Muscle of back (tissue), 13 donors: ENCODE data around the gene MARVELD1. TPM values are rescaled to one million over a fixed set of nuclear protein-coding genes. Genes with fewer than 3 reads are reported as not detected.
A peak's percentile ranks its signal among the peaks of the same experiment; 100 is the strongest.
"Not testable (repeated sequence)": the region's sequence is repeated elsewhere in the genome, so short reads cannot be mapped to it uniquely, and the experiment has no call there.

Experiments
- DNase-seq, 3 donors: peaks; one replicate each; pipeline versions ENCODE4 v3.0.0 to v3.0.0-alpha.2; 2013
- long read RNA-seq, 9 donors: transcript quantifications; one replicate each; lab custom pipeline, GENCODE V29; 2026
- polyA plus RNA-seq, 10 donors: library from polyadenylated mRNA; unstranded; fragments of 120-200 nt; gene quantifications; one replicate each; pipeline ENCODE4 v1.2.1, GENCODE V29; 2013; ENCODE audit not compliant: insufficient read length in 10 of 10

Gene MARVELD1
- 10 to 100 TPM; 35.2 to 86.5 (median 57.1) TPM for polyA plus RNA-seq
- long read RNA-seq, donor 1, transcript MARVELD1-201 (2 exons, 3,221 nt), result major isoform, 13 of 13 reads
- long read RNA-seq, donor 1, partial matches to known transcripts, result 0 of 13 reads
- long read RNA-seq, donor 1, other reads (novel, unspliced or antisense), result 0 of 13 reads
- long read RNA-seq, donor 2, transcript MARVELD1-201 (2 exons, 3,221 nt), result major isoform, 8 of 8 reads
- long read RNA-seq, donor 2, partial matches to known transcripts, result 0 of 8 reads
- long read RNA-seq, donor 2, other reads (novel, unspliced or antisense), result 0 of 8 reads
- long read RNA-seq, donor 3, result 0 reads
- long read RNA-seq, donor 4, transcript MARVELD1-201 (2 exons, 3,221 nt), result major isoform, 13 of 13 reads
- long read RNA-seq, donor 4, partial matches to known transcripts, result 0 of 13 reads
- long read RNA-seq, donor 4, other reads (novel, unspliced or antisense), result 0 of 13 reads
- long read RNA-seq, donor 5, transcript MARVELD1-201 (2 exons, 3,221 nt), result major isoform, 23 of 23 reads
- long read RNA-seq, donor 5, partial matches to known transcripts, result 0 of 23 reads
- long read RNA-seq, donor 5, other reads (novel, unspliced or antisense), result 0 of 23 reads
- long read RNA-seq, donor 6, transcript MARVELD1-201 (2 exons, 3,221 nt), result major isoform, 19 of 34 reads
- long read RNA-seq, donor 6, partial matches to known transcripts, result 15 of 34 reads
- long read RNA-seq, donor 6, other reads (novel, unspliced or antisense), result 0 of 34 reads
- long read RNA-seq, donor 7, transcript MARVELD1-201 (2 exons, 3,221 nt), result major isoform, 15 of 15 reads
- long read RNA-seq, donor 7, partial matches to known transcripts, result 0 of 15 reads
- long read RNA-seq, donor 7, other reads (novel, unspliced or antisense), result 0 of 15 reads
- long read RNA-seq, donor 8, transcript MARVELD1-201 (2 exons, 3,221 nt), result major isoform, 26 of 36 reads
- long read RNA-seq, donor 8, partial matches to known transcripts, result 10 of 36 reads
- long read RNA-seq, donor 8, other reads (novel, unspliced or antisense), result 0 of 36 reads
- long read RNA-seq, donor 9, partial matches to known transcripts, result 0 of 1 reads
- long read RNA-seq, donor 9, other reads (novel, unspliced or antisense), result 0 of 1 reads

- DNase-seq, result peak; percentile 86 to 95 (median 91)
Observed at GRCh38 chr10:97713339-97713825, at the start of gene MARVELD1. TSS of gene MARVELD1 (plus strand) at chr10:97713730. CDS start at chr10:97713877, 147 bp downstream.

DNA sequence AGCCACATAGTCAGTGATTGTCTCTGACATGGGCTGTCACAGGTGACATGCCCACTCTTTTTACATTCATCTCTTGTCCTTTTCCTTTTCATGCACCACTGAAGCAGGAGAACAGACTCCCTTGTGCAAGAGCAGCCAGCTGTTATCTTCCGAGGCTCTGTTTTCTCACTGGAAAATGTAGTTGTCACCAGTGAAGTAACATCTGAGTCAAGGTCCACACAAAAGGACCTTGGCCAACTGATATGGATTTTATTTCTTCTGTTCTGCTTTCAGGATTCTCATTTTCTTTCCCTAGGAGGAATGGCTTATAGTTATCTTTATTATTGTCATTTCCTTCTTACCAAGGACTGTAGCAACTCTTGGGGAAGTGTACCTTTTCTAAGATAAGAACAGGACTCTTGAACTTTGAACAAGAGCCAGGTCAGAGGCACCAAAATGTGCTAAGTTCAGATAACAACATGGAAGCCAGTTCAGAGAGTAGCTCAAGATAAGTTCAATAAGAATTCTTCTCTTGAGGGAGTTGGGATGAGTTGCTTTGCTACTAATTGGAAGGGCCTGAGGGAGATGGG, 49.2 kb upstream of the MARVELD1 start:
- no peak for DNase-seq

GRCh38 chr10:97666992-97667391, 46.5 kb upstream of the MARVELD1 start:
- DNase-seq, result no peak

DNA sequence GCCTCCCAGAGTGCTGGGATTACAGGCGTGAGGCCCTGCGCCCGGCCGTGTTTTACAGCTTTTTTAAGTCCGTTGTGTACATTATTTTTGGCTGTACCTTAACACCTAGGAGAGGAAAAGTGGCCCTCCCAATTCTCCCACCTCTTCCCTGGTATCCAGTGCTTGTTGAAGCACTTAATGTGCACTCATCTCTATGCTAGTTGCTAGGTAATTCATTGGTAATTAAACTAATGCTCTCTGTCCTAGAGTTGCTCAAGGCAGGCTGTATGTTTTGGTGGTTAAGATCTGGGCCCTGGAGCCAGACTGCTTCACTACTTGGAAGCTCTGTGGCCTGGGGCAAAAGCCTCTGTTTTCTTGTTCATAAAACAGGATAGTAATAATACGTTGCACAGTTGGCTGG, 46.1 kb upstream of the MARVELD1 start:
- DNase-seq, result no peak

- DNase-seq, result no peak
Observed at GRCh38 chr10:97669571-97669970, 44.0 kb upstream of the MARVELD1 start.

DNA sequence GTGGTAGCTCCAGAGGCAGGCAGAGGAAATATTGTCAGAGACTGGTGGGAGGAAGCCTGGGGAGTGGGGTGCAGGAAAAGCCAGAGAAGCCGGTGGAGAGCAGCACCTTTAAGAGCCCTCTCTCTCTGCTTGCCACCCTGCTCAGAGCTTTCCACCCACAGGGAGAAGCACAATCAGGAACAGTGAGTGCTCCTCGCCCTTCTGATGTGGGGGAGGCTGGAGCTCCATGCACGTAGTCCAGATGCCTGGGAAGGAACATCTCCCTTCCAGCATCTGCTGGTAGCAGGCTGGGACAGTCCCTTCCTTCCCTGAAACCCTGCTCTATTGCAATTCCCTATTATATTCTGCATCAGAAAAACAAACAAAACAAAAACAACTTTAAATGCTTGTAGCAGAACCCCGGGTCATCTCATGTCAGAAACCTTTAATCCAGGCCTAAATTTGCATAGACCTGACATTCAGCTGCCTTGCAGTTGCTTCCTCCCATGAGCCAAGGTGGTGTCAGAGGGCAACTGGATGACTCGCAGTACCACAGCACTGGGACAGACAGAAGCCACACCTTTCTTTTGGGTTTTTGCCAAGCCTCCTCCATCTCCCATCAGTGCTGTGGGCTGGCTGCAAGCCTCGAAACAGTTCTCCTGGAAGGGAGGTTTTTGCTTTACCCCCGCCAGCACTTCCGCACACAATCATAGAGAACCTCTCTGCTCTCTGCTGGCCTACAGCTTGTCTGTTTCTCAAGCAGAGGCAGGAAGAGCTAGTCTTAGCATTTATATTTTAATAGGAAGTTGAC, 39.6 kb upstream of the MARVELD1 start:
- peak in 1 of 3 donors; percentile 37 for DNase-seq

DNA sequence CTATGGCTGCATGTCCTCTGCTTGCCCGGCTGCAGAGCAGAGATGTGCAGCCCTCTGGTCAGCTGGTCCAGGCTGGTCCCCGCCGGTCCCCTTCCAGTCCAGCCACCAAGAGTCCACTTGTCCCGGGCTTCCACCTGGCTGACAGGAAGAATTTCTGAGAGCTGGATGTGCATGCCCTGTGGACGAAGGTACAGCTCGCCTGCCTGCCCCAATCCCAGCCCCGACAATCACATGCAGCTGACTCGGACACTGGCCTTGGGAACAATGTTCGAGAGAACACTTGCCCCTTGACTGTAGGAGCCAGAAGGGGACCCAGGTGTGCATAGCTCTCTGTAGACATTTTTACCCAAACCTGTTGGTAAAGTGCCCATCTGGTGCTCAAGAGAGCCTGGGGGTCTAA, 38.3 kb upstream of the MARVELD1 start:
- no peak for DNase-seq

- DNase-seq, result peak in 1 of 3 donors; percentile 58
Observed at GRCh38 chr10:97676770-97677581, 36.6 kb upstream of the MARVELD1 start.

DNA sequence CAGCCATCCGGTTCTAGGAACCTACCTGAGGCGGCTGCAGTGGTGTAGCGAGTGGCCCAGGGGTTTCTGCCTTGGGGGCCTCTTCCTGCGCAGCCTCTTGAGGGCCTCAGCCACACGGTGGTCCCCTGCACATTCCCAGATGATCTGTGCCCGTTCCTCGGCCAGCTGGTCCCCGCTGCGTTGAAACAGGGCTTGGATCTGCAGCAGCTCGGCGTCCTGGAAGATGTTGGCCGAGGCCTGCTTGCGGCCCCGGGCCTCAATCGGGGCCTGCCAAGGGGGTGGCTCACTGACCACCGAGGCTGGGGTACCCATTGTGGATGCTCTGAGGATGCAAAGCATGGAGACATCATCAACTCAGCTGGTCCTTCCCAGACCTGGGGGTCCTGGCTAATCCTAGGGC, 33.9 kb upstream of the MARVELD1 start:
- no peak for DNase-seq

- DNase-seq, result no peak
Observed at GRCh38 chr10:97682042-97682441, 31.5 kb upstream of the MARVELD1 start.

GRCh38 chr10:97683556-97684367, 29.8 kb upstream of the MARVELD1 start:
- peak in 1 of 3 donors; percentile 38 for DNase-seq

GRCh38 chr10:97684368-97684713, 29.2 kb upstream of the MARVELD1 start:
- not testable (repeated sequence) for DNase-seq

GRCh38 chr10:97684866-97685394, 28.6 kb upstream of the MARVELD1 start:
- DNase-seq, result no peak

DNA sequence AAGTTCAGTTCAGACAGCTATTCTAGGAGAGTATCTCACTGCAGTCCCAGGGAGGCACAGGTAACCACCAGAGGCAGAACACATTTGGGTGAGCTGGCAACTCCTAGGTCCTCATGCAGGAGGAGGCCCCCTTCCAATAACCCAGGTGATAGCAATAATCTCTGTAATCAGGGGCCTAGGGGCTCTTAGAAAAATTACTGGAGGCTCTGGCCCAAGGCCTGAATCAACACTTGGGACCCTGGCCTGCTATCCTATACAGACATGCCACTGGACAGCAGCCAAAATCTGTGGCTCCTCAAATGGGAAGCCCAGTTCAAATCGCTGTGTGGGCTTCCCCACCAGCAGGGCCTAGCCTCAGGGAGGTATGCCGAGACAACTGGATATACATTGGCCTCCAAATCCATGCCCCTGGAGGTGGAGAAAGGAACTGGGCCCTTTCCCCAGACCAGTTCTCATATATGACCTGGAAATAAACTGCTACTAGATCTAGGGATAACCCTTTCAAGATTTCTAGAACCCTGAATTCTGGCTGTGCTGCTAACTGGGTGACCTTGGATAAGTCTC, 28.1 kb upstream of the MARVELD1 start:
- peak in 1 of 3 donors; percentile 40 for DNase-seq

GRCh38 chr10:97686301-97686961, 27.1 kb upstream of the MARVELD1 start:
- no peak for DNase-seq

DNA sequence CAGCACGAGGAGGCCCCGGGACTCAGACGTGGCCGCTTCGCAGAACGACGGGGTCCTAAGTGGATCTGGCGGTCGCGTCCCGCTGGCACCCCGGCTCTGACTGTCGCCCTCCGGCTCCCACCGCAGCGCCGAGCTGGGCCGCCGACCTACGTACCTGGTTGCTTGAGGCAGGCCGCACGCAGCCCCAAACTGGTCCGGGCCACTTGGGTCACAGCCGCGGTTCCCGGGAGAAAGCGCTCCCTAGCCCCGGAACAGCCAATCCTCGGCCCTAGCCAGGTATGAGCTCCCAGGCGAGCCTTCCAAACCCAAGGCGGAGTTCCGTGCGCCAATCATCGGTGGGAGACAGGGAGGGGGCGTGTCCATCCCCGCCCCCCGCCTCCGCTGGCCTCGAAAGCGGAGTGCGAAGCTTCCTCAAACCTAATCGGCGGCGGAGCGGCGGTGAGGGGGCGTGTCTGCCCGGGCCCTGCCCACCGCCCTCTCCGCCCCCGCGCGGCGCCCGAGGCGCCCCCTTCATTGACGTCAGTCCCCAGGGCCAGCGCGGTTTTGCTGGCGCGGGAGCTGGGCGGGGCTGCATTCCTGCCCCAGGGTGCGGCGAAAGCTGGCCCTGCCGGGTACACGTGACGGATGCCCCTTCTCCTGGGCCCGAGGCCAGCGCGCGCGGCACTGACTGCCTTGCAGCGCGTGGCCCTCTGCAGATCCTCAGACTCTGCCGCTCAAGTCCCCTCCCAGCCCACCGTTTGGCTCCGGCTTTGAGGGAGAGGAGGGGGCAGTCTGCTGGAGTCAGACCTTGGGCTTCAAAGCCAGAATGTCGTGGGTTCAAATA, 26.4 kb upstream of the MARVELD1 start, which contains the start of gene AVPI1:
Gene AVPI1, minus strand, starts transcription at position 280 of the 823 bp plus-strand sequence. CDS start 7,336 bp downstream, outside the sequence.
- DNase-seq, result peak; percentile 94 to 97 (median 97)
